Fibroblast of lung (primary cell): Measurements from ENCODE around the gene CASQ2.

Source experiments
- CTCF ChIP-seq, 2 donors: IDR thresholded peaks in 1 of 2; conservative IDR thresholded peaks in 1 of 2; 1 replicate in 1 of 2; 2 replicates in 1 of 2; pipeline ENCODE4 v1.5.1; 2011 to 2012; ENCODE audit warnings: low read length in 2 of 2, control low read depth in 1 of 2, inconsistent platforms in 1 of 2, low read depth in 1 of 2, mild to moderate bottlenecking in 1 of 2
- EZH2 ChIP-seq: IDR thresholded peaks from 2 replicates; pipeline ENCODE4 v1.5.1; 2012; ENCODE audit warnings: low read length, control low read depth, mild to moderate bottlenecking; ENCODE audit errors: missing control alignments

- TF ChIP-seq CTCF (conservative IDR thresholded peaks at IDR 0.05 in 1 of 2, IDR thresholded peaks at IDR 0.05 in 1 of 2; ENCODE audit: low read depth in 1 of 2, low read length in 2 of 2) (no peak), EZH2 (no peak)
Observed at GRCh38 chr1:115722221-115722620, 46.3 kb downstream of the CASQ2 start.
